DOHH2 (cell line): ENCODE measurements around the gene SUSD1.

ENCODE experiments used
- EZH2phosphoT487 ChIP-seq: fragments of 200-600 bp; sonication (generic); IDR thresholded peaks from 2 replicates; pipeline ENCODE4 v1.6.1; 2017; ENCODE audit warnings: borderline replicate concordance, mild to moderate bottlenecking, antibody characterized with exemption, low read length, moderate library complexity, mixed read lengths
- TF ChIP-seq, protein P1 (sequence below): fragments of 200-600 bp; sonication (generic); IDR thresholded peaks from one replicate; pipeline ENCODE4 v1.5.1; 2014; ENCODE audit warnings: antibody characterized with exemption, mild to moderate bottlenecking, low read depth, low read length; ENCODE audit not compliant: poor library complexity, severe bottlenecking

DNA sequence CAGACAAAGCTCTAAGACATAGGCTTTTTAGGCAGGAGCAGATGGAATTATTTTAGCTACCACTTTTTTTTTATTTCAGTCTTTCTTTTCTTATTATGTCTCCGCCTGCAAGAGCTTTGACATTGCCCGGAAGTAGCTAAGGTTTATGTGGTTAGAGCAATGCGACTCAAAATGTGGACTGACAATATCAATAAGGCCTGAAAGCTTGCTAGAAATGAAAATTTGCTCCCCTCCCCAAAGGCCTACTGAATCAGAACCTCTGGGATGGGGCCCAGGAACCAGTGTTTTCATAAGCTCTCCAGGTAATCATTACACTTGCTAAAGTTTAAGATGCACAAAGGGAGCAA lies 81.3 kb downstream of the SUSD1 start:
- TF ChIP-seq, protein P1, sequence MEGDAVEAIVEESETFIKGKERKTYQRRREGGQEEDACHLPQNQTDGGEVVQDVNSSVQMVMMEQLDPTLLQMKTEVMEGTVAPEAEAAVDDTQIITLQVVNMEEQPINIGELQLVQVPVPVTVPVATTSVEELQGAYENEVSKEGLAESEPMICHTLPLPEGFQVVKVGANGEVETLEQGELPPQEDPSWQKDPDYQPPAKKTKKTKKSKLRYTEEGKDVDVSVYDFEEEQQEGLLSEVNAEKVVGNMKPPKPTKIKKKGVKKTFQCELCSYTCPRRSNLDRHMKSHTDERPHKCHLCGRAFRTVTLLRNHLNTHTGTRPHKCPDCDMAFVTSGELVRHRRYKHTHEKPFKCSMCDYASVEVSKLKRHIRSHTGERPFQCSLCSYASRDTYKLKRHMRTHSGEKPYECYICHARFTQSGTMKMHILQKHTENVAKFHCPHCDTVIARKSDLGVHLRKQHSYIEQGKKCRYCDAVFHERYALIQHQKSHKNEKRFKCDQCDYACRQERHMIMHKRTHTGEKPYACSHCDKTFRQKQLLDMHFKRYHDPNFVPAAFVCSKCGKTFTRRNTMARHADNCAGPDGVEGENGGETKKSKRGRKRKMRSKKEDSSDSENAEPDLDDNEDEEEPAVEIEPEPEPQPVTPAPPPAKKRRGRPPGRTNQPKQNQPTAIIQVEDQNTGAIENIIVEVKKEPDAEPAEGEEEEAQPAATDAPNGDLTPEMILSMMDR = no peak
- TF ChIP-seq EZH2phosphoT487 = no peak
